GM12892 (cell line): ENCODE results near the gene NANS.

Experiments
- POLR2A ChIP-seq: IDR thresholded peaks from 2 replicates; pipeline ENCODE4 v1.6.1; 2011; ENCODE audit warnings: low read depth, low read length, control low read depth
- POLR2AphosphoS5 ChIP-seq: IDR thresholded peaks from 2 replicates; pipeline ENCODE4 v1.6.1; 2011; ENCODE audit warnings: low read depth, low read length, control low read depth
- TAF1 ChIP-seq: IDR thresholded peaks from 2 replicates; pipeline ENCODE4 v1.6.1; 2011; ENCODE audit warnings: low read depth, mild to moderate bottlenecking, control low read depth, low read length, borderline replicate concordance

GRCh38 chr9:98066235-98066634 is 9.7 kb downstream of the NANS start:
- no peak for TF ChIP-seq POLR2AphosphoS5
- no peak for TF ChIP-seq POLR2A
- TF ChIP-seq TAF1, result no peak
